HG02943 (cell line): ENCODE results near the gene VEGFD.

Experiments used
- ATAC-seq: cut with Tn5 transposase; IDR thresholded peaks from one replicate; pipeline ENCODE4 v1.9.1; 2021; ENCODE audit warnings: mild to moderate bottlenecking, low read depth, moderate library complexity; ENCODE audit not compliant: unreplicated experiment

The VEGFD gene

GRCh38 chrX:15366506-15367352 is 17.5 kb downstream of the VEGFD start:
- ATAC-seq = no peak

DNA sequence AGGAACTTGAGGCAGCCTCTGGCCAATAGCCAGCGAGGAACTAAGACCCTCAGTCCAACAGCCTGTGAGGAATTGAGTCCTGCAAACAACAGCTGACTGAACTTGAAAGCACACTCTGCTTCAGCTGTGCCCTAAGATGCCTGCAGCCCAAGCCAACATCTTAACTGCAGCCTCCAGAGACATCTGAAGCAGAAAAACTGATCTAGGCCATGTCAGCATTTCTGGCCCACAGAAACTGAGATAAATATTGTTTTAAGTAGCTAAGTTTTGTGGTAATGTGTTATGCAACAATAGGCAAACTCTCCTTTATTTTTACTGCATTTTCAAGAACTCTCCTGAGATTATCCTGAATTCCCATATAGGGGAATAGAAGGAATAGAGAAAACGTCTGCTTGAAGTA is 24.5 kb downstream of the VEGFD start:
- no peak for ATAC-seq

DNA sequence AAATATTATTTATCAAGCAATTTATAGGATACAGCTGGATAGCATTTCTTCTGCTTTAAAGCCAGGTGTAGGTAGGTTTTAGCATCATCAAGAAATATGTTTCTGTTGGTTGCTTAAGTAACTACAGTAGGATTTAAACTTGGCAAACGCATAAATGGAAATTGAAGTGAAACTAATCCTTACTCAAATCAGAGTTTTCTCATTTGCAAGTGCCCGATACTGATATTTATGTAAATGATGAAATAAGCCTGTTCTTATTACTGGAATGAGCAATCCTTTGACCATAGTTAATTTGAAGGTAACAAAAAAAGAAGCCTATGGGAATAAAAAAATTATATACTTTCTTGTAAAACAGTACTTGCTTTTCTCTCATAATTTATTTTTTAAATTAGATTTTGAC is 25.7 kb downstream of the VEGFD start:
- no peak for ATAC-seq

DNA sequence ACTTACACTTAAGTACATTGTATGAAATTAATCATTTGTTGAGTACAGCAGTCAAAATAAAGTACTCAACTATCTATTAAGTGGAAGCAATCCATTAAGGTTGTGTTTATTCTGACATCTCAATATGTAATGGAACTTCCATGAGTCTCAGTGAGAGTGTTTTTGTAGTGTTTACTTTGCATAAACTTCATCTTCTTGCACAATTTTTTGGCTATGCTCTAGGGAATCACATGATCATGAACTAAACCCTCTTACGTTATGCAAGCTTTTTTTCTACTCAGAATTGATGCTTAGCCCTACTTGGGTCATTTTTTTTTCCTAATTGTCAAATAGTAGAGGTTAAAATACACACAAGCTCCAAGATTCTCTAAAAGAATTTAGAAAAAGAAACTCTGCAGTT is 27.8 kb downstream of the VEGFD start:
- no peak for ATAC-seq

GRCh38 chrX:15350329-15350996 is 33.8 kb downstream of the VEGFD start:
- ATAC-seq = no peak

DNA sequence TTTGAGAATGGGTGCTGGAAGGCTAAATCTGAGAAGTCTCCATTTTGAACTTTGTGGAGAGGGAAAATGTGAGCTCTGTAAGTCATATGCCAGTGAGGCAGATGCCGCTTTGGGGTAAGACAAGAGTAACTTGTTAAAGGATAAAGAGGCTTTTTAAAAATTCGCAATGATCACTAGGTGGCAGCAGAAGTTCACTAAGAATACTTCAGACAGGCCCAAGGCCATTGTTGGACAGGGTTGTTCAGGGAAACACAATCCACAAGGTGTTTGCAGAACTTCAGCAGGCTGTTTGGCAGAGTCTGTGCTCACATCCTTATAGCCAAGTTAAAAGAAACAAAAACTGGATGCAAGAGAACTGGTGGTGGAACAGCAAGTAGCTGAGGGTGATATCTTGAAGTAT is 35.2 kb downstream of the VEGFD start:
- no peak for ATAC-seq

- ATAC-seq = no peak
Measured at GRCh38 chrX:15345976-15346375, 38.2 kb downstream of the VEGFD start.

GRCh38 chrX:15344106-15344505 is 40.1 kb downstream of the VEGFD start:
- no peak for ATAC-seq

DNA sequence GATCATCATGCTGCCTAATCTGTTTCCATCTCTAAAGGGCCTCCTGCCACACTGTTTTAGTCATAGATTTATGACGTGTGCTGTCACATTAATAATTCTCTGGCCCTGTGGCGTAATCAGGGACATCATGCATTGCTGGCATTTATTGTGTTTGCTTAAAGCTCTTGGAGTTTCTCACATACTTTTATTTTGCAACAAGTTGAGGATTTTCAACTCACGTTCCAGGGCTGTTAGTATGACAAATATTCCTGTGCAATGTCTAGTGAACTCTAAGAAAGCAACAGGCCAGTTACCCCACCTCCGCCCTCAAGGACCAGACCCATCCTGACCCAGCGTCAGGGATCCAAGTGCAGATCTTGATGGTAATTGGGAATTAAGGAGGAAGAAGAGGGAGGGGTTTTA is 41.1 kb downstream of the VEGFD start:
- ATAC-seq = no peak

GRCh38 chrX:15340867-15341266 is 43.3 kb downstream of the VEGFD start:
- ATAC-seq = no peak

DNA sequence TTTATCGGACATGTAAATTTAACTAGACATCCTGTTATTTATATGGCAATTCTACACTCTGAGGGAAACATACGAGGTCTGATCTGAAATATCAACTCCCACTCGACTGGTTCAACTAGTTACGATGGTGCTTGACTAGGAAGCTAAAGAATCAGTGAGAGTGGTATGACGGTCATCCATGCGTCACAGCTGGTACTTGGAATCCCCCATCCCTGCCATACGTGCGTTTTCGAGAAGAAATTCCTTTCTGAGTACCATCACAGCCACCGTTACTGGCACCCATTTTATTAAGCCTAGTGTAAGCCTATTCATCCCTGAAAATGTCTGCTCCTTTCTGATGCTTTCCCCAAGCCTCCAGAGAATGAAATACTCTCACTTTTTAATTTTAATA is 48.2 kb downstream of the VEGFD start:
- ATAC-seq = no peak

- peak; percentile 99 for ATAC-seq
Measured at GRCh38 chrX:15335135-15336022, 48.8 kb downstream of the VEGFD start, which contains the start of gene PIGA. Gene PIGA, minus strand, starts transcription at chrX:15335523. Its CDS starts 3,593 bp downstream, at chrX:15331930.

- no peak for ATAC-seq
Measured at GRCh38 chrX:15334561-15334960, 49.7 kb downstream of the VEGFD start.

GRCh38 chrX:15328821-15329220 is 55.4 kb downstream of the VEGFD start:
- no peak for ATAC-seq

DNA sequence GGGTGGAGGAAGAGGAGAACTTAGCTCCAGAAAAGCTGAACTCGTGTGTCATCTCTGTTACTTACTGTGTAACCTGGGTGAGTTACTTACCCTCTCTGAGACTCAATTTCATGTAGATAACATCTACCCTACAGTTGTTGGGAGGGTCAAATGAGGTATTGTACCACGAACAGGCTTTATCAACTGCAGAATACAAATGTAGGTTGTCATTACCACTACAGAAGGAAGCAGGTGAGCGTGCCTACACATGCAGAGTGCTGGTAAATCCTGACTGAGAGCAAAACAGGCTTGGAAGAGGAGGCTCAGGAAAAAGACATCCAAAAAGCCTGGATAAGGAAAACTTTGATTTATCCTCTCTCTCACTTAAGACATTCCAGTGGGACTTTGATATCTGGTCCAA is 56.1 kb downstream of the VEGFD start:
- no peak for ATAC-seq

- no peak for ATAC-seq
Measured at GRCh38 chrX:15322472-15322871, 61.7 kb downstream of the VEGFD start.

DNA sequence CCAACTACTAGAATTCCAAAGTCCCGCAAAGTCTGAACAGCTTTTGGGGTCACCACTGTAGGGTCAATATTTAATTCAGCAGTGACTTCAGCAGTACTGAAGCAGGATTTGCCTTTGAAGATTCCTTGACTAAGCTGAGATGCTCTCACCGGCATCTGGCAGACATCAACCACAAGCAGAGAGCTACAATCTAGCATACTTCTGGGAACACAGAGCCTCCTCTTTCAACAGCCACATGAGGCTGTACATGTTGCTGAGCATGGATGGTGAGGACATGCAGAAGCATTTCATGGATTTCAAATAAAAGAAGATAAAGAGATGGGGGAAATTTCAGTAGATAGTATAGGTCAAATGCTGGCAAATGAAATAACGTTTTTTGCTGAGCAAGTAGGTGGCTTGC is 62.1 kb downstream of the VEGFD start:
- no peak for ATAC-seq

DNA sequence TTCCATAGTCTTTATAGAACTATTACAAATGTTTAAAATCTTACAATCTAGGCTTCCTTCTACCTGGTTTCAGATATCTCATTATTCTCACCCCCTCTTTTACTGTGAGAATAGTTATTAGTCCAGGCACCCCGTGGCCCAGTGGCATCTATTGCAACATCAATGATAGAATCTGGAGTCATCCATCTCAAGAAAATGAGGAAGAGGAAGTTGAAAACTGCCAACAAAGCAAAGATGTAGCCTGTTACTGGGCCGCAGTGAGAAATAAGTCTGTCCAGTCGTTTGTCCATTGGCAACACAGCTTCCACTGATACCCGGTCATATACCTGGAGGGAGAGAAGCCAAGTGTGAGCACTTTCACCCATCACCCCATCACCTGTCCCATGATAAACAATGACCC is 62.8 kb downstream of the VEGFD start:
- no peak for ATAC-seq

GRCh38 chrX:15320297-15320696 is 63.9 kb downstream of the VEGFD start:
- no peak for ATAC-seq

DNA sequence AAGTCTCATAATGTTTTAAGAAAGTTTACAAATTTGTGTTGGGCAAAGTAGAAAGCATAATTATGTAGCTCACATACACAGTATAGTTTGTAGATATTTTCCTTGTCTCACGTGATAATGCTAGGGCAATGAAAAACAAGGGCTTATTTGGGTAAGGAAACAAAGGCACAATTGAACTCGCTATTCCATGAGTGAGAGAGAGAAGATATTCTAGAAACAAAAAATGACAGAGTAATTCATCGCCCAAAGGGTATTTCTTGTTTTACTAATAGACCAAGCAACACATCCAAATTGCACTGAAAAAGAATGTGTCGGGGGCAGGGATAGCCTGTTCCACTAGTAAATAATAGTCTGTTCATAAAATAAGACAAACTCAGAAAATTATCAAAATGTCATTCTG is 65.1 kb downstream of the VEGFD start:
- ATAC-seq = no peak

- ATAC-seq = no peak
Measured at GRCh38 chrX:15315509-15315908, 68.7 kb downstream of the VEGFD start, which contains the start of gene ASB11. Gene ASB11, minus strand, starts transcription at chrX:15315640. Its CDS starts 35 bp downstream, at chrX:15315605.
